OCI-M2 (cell line): ENCODE results near the gene CREB3L2.
"Not testable (repeated sequence)": the region's sequence is repeated elsewhere in the genome, so short reads cannot be mapped to it uniquely, and the experiment has no call there.

Experiments
- DNase-seq: peaks from one replicate; lab custom pipeline; 2025; ENCODE audit not compliant: unreplicated experiment; lab: John Stamatoyannopoulos, UW

CREB3L2 gene

GRCh38 chr7:138014686-138015085, 12.8 kb upstream of the CREB3L2 start:
- no peak for DNase-seq

- not testable (repeated sequence) for DNase-seq
Measured at GRCh38 chr7:138014201-138014600, 12.3 kb upstream of the CREB3L2 start.

- no peak for DNase-seq
Measured at GRCh38 chr7:138009350-138009653, 7.4 kb upstream of the CREB3L2 start.

GRCh38 chr7:138008588-138009349, 6.9 kb upstream of the CREB3L2 start:
- peak; percentile 77 for DNase-seq

- no peak for DNase-seq
Measured at GRCh38 chr7:138008019-138008587, 6.2 kb upstream of the CREB3L2 start.

GRCh38 chr7:138006106-138006505, 4.2 kb upstream of the CREB3L2 start:
- no peak for DNase-seq

- no peak for DNase-seq
Measured at GRCh38 chr7:138004936-138005335, 3.0 kb upstream of the CREB3L2 start.

GRCh38 chr7:138004046-138004445, 2.2 kb upstream of the CREB3L2 start:
- no peak for DNase-seq

GRCh38 chr7:138002828-138003189, 923 bp upstream of the CREB3L2 start:
- DNase-seq: no peak

- peak; percentile 97 for DNase-seq
Measured at GRCh38 chr7:138002096-138002827, 376 bp upstream of the CREB3L2 start.

GRCh38 chr7:138000081-138000701, 1.7 kb downstream of the CREB3L2 start:
- DNase-seq: no peak

GRCh38 chr7:137999496-138000080, 2.3 kb downstream of the CREB3L2 start:
- DNase-seq: no peak

- no peak for DNase-seq
Measured at GRCh38 chr7:137998250-137998649, 3.6 kb downstream of the CREB3L2 start.

GRCh38 chr7:137996871-137997270, 5.0 kb downstream of the CREB3L2 start:
- DNase-seq: no peak

- DNase-seq: no peak
Measured at GRCh38 chr7:137996386-137996851, 5.5 kb downstream of the CREB3L2 start.

GRCh38 chr7:137994216-137994615, 7.7 kb downstream of the CREB3L2 start:
- DNase-seq: no peak

- DNase-seq: no peak
Measured at GRCh38 chr7:137993395-137993743, 8.5 kb downstream of the CREB3L2 start.

GRCh38 chr7:137992550-137993394, 9.1 kb downstream of the CREB3L2 start:
- no peak for DNase-seq

- no peak for DNase-seq
Measured at GRCh38 chr7:137992104-137992549, 9.8 kb downstream of the CREB3L2 start.

GRCh38 chr7:137990251-137990941, 11.5 kb downstream of the CREB3L2 start:
- DNase-seq: no peak
